HG03135 (cell line): ENCODE measurements around the gene AGAP1.

Experiments used
- ATAC-seq: cut with Tn5 transposase; IDR thresholded peaks from one replicate; pipeline ENCODE4 v1.9.1; 2021; ENCODE audit warnings: mild to moderate bottlenecking, moderate library complexity; ENCODE audit not compliant: unreplicated experiment

The AGAP1 gene

DNA sequence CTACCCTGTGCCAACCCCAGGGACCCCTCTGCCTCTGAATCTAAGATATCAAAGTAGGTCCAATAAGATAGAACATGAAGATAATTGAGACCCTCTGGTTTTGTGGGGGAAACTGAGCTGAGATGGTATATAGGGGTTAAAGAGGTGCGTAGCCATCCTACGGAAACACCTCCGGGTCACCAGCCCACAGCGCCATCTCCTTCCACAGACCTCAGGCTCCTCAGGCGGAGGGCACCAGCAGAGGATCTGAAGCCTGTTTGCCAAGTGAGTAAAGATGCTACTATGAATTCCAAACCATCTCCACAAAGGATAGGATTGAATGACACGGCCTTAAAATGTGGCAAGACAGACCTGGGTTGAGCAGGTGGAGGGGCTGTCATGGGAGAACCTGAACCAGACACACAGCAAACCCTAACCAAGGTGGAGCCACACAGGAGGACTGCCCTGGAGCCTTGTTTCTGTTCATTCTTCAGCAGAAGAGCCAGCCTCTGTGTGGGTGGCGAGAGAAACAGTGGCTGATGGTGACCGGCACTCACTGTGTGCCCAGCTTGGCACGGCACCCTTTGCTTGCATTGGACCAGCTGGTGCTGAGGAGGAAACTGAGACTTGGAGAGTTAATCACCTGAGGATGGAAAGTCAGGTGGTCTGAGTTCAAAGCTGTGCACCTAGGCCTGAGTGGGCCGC, 664.1 kb downstream of the AGAP1 start:
- ATAC-seq = no peak

DNA sequence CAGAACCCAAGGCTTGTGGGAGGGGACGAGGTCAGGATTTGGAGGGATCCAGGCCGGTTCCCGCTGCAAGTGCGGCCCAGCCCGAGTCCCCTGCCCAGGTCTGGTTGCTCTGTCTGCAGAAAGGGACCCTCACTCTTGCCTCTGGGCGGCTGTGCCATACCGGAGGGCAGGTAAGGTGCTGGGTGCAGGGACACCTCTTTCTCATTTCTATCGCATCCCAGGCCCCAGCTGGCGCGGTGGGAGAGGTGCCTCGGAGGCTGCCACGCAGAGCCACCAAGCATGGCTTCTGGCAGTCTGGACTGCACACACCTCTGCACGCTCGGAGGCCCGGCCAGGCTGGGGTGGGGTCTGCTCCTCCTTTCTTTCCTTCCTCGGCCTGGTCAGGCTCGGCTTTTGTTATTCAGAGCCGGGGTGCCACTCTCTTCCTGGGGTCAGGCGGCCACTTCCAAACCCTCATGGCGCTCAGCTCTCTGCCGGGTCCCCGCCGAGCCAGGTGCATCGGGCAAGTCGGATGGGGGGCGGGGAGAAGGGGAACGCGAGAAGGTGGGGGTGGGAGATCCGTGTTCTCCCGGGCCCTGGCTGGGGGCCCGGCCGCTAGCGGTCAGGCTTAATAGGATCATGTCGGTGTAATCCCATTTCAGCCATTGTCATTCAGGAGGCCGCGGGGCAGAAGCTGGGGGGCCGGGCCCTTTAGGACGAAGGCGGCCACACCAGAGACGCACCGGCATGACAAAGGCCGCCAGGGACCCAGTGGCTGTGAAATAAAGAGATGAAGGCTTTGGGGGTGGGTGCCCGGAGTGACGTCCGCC, 665.3 kb downstream of the AGAP1 start:
- ATAC-seq = no peak

DNA sequence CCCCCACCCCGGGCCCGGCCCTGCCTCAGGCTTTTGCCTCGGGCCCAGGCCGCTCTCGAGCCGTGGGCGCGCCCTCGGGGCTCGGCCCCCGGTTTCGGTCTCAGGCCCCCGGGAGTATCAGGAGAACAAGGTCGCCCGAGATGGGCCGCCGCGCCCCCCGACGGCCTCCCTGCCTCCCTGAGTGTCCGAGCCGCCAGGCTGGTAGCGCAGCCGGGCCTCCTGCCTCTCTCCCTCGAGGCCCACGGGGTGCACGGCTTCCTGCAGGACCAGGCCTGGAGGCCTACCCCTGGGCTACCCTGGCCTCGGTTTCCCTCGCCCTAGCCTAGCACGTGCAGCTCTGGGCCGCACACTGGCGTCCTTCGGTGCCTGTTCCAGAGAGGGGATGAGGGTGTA, 665.9 kb downstream of the AGAP1 start:
- no peak for ATAC-seq

DNA sequence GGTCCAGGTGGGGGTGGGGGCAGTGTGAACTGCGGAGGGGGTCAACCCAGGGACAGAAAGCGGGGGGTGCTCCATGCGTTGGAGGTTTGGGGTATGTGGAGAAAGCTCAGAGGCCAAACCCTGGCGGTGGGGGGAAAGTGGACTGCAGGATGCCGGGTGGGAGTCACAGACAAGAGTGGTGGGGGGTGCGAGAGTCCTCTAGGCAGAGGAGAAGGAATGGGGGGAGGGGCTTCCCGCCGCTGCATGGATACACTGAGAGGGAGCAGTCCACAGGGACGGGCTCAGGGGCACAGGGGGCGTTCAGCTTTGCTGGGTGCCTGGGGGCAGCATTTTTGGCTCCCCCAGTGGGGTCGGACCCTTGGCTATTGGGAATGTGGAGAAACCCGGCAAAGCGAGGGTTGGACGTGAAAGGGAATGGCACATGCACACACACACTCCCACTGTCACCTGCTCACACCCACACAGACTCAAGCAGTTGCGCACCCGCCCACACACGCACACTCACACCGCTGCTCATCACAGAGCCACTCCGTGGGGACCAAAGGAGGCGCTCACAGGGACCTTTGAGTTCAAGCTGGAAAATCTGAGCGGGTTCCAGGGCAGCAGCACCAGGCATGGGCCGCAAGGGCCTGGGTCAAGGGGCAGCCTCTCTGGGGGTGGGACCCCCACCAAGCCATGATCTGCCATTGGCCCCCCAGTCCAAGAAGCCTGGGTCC, 666.7 kb downstream of the AGAP1 start:
- ATAC-seq = no peak

DNA sequence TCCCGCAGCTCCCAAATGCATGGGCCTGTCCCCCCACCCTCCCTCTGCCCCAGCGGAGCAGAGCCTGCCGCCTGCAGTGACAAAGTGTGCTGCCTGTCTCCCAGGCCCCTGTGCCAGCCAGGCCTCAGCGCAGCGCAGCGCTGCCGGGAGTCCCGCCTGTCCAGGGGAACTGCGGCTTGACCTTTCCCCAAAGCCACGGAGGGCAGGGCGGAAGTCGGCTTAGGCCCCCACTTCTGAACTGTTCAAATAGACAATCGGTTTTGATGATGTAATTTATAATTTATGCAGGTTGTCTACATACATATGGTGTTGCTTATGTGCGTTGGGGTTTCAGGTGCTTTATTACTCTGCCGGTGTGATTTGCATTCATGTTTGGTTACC, 667.2 kb downstream of the AGAP1 start:
- no peak for ATAC-seq

DNA sequence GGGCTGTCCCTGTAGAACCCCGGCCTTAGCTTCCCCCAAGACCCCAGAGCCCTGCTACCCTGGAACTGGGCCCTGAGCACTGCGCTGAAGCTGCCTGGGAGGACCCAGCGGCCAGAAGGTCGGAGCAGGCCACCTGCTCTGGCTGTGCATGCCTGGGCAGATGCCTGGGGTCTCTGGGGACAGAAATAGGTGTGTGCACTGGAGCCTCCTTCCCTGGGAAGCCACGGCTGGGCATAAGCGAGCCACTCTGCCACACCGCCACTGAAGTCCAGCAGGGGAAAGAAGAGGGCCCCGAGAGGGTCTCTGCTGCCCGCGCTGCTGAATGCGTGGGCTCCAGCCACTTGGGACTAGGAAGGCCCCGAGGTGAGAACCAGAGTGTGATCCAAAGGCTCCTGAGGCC, 667.7 kb downstream of the AGAP1 start:
- no peak for ATAC-seq

DNA sequence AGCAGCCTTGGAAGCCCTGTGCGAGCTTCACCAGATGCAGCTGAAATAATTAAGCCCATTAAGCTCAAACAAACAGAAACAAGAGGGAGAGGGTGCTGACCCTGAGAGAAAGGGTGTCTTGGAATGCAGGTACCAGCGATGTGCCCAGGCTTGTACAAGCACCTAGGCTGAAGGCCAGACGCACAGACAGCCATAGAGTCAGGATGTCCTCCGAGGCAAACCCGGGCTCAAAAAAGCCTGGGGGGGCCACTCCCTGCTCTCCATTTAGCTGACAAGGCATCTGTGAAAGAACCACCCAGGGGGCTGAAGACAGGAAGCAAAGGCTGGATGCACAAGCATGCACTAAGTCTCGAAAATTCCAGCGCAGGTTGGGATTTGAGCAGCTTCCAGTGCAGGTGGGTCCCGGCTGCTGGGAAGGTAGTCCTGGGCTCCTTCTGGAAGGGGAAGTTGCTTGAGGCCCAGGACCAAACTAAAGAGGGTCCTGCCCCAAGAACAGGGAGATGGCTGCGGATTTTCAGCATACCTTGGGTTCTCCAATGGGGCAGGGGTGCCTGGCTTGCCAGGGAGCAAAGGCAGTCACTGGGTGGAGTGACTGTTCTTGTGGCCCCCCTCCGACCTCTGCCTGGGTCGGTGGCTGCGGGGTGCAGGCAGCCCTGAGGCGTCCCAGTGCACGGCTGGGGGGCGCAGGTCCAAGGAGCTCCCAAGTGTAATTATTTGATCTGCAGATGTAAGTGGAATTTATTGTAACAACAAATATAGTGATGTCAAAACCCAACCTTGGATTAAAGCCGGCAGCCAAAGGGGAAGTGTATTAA, 668.4 kb downstream of the AGAP1 start:
- no peak for ATAC-seq

DNA sequence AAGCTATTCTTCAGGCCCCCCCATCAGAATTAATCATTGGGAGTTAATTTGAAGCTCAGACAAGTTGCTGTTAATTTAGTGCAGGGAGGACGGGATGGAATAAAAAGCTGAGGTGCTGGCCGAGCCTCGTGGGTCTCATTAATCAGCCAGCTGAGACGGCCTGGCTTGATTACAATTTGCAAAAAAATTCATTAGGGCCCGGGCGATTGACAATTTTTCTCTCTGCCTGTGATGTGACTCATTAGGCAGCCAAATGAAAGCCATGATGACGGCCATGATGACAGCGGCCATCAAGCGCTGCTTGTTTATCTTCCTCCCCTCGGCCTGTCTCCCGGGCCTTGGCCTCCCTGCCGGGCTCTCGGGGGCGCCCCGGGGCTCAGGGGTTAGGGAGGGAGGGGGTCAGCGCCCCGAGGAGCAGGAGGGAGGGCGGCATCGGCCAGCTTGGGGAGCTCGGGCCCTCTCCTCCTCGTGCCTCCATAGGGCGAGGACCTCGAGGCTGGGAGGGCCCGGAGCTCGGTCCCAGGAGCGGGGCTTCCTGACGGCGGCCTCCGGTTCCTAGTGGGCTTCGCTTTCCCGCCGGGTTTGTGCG, 669.1 kb downstream of the AGAP1 start:
- no peak for ATAC-seq

DNA sequence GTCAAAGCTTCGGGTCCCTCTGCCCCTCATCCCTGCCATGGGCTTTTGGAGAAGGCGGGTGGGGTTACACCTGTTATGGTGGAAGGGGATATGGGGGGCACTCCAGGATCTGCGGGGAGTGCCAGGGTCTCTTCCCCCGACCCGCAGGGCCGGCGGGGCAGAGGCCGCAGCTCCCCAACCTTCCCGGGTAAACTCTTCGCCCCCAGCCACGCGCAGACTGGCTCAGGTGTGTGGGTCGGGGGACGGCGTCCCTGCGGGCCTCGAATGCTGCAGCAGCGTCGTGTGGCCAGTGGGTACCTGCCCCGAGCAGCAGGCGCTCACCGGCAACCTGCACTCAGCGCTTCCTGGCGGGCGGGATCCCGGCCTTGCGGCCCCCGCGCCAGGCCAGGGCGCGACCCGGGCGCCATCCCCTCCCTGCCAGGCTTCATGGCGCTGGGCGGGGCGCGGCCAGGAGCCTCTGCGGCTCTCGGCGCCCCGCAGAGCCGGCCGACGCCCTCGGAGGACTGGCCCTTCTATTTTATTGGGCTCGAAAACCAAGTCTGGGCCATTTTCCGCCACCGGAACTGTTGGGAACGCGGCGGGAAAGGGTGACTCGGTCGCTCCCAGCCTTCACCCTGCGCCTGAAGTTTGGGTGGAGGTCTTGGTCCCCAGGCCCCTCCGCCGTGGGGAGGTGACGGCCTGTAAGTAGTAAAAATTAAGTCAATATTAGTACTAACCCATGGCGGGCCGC, 669.8 kb downstream of the AGAP1 start:
- ATAC-seq = no peak

DNA sequence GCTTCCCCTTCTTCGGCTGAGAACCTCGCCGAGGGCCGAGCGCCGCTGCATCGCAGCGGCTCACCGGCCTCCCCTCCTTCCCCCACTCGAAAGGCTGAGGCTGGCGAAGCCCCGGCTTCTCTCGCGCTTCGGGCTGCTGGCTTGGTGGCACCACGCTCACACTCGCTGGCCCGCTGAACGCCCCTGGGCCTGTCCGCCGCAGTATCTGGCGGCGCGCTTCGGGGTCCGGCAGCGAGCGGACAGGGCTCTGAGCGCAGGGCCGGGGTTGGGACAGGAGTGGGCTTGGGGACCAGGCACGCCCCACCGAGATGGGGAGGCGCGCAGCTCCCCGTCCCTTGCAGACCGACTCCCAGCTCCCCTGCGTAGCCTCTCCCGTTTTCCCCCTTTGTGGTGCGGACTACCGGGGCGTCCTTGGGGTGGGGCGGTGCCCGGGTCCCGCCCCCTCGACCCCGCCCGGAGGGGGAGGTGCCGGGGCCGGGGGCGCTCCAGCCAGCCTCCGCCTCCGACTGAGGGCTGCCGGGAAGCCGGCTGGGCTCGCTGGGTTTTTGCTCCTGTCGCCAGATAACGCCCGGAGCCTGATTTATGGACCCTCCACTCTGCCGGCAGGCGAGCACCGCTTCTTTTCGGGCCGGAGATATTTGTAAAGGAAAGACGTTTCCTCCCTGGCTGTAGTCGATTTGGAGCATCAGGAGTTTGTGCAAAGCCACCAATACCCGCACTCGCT, 670.5 kb downstream of the AGAP1 start:
- ATAC-seq = no peak

DNA sequence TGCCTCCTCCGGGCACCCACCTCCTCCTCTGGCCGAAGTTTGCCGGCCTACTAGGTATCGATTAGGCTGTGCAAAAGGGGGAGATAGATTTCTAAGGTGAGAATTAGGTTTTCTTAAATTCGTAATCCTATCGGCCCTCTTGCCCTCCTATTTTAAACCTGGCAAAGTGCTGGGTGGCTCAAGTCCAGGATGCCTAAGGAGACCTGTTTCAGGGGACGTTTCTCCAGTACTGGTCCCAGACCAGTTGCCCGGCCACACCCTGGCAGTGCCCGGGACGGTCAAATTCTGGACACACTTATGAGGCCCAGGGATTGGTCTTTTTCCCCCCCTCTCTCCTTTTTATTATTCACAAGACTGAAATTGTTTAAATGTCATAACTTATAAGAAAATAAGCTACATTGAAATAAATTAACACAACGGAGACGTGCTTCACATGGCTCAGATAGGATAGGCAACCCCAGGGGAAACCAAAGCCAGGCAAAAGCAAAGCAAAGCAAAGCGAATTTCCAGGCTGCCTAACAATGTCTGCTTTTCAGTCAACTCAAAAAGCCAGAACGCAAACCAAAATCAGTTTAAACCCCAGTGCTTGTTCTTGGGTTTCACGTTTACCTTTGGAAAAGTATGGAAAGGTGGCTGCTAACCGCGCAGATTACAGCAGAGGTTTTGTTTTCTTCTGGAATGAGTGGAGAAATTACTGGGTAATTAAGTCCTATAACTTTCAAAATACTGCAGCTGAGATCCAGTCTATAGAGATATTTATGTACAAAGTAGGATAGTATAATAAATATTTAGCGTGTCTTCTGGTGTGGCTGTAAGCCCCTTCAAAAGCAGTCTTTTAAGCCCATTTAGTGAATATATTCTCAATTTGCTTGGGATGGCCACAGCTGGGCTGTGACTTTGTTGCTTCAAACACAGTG, 671.3 kb downstream of the AGAP1 start:
- no peak for ATAC-seq

DNA sequence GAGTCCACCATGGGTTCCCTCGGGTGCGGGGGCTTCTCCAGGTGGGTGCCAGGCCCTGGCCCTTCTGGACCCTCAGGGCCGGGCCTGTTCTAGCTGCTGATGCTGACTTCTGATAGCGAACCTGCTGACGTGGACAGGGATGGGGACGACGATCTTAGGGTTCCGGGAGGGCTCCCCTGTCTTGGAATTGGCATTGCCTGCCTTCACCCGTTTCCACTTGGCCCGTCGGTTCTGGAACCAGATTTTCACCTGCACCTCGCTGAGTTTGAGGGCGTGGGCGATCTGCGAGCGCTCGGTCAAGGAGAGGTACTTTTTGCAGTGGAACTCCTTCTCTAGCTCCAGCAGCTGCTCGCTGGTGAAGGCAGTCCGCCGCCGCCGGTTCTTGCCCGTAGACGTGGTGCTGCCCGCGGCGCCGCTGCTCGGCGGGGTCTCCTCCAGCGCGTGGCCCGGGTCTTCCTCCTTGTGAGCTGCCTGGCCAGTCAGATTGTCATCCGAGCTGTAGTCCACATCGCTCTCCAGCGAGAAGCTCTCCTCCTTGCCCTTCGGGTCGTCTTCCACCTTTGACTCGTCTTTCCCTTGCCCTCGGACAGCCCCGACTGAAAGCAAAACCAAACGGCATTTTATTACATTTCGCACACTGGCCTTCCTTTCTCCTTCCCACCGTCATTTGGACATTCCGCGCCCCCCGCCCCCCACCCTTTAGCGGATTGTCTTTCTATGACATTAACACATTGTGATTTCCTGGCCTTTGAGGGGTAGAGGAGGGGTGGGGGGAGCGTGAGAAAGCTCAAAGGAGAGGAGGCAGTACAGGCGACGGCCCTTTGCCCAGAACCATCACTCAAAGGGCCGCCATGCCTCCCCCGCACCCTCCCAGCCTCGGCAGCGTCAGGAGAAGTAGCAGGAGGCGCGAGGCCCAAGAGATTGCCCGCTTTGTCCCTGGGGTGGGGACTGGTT, 672.3 kb downstream of the AGAP1 start:
- no peak for ATAC-seq

DNA sequence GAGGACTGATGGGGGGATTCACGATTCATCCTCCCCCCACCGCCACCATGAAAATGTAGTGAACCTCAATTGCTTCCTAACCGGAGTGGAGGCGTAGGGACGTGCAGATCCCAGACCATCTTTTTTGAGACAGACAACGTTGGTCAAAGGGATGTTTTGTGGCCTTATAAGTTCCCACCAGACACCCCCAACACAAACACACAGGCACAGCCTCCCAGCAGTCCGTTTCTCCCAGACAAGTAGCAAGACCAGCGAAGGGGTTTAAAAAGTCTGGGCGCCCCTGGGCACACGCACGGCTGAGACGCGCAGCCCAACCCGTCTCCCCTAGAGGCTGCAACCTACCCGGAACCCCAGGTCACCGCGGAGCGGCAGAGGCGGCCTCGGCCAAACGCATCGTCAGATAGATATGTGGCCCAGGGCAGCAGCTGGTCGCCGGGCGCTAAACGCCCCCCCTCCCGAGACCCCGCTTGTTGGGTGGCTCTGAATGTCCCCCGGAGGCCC, 673.0 kb downstream of the AGAP1 start:
- no peak for ATAC-seq

DNA sequence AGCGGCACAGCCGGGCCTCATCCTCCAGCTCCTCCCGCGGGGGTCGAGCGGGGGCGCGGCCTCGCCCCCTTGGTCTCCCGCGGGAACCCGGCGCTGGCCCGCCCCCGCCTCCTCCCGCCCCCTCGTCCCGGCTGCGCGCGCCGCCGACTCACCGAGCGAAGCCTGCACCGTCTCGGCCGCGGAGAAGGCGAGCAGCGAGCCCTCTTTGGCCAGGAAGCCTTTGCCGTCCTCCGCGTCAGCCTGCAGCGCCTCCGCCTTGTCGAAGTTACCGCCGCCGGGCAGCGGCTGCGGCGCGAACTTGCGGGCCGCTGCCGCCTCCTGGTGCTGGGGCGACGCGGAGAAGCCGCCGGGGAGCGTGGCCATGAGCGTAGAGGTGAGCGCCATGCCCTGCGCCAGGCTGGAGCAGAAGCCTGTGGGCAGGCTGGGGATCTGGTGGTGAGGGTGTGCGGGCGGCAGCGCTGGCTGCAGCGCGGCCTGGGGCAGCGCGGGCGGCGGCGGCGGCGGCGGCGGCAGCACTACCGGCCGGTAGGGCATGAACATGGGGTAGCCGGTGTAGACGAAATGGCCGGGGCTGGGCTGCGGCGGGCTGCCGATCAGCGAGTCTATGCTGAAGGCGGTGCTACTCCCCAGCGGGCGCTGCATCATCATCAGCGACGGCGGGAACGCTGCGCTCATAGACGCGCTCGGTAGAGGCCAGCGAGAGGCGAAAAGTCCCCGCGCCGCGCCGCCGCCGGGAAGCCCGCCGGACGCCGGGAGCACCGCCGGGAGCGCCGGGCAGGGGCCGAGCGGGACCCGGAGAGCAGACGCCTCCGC, 673.7 kb downstream of the AGAP1 start:
- ATAC-seq = no peak

DNA sequence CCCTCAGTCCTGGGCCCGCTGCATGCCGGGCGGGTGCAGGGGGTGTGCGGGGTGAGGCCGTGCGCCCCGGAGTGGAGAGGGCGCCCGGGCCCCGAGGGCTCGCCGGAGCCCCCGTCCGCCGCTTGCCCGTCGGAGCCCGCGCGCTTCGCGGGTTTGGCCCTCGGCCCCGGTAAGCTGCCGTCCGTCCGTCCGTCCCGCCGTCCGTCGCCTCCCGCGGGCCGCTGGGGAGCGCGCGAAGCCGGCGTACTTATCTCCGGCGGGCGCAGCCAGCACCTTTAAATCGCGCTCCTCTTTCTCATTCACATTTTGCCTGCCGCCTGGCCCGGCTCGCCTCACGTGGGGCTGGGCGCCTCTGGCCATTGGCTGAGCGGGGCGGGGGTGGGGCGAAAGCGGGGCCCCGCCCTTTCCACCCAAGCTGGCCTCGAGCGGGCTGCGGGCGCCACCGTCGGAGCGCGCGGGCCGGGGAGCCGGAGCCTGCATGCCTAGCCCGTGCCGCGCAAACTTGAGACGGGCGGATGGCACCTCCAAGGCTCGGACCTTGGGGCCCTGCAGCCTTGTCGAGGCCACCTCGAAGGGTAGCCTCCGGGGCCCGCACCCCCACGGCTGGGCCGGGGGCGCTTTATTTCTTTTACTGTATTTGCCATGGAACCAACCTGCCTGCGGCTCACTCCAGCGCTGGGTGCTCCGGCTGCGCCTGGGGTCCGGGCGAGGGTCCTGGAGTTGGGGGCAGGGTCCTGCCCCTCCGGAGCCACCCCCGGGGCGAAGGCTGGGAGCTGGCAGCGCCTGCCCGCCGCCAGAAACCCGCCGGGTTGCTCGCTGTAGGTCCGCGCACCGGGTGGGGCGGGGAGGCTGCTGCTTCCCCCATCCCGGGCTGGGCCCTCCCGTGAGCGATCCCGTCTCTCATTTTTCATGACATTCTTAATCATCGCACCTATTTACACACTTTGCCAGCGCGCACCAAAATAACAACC, 674.6 kb downstream of the AGAP1 start, which contains the start of gene GBX2:
GBX2 (minus strand) TSS at position 277 of the 971 bp plus-strand sequence. CDS start 415 bp downstream, outside the sequence.
- no peak for ATAC-seq
